T-helper 2 cell treated with Interferon-gamma antibody and Interleukin-4, amounts not matched to agents 5 μg/mL and 100 μg/mL, for 36 hours (primary cell): ENCODE results near the gene RBMS3.

Experiments used
- DNase-seq: peaks from one replicate; pipeline ENCODE4 v3.0.0; 2021; ENCODE audit warnings: low spot score
- H3K27ac Mint-ChIP-seq: one replicate; pipeline ENCODE4 v1.8.0; 2021; ENCODE audit warnings: mild to moderate bottlenecking, mixed read lengths
- H3K27me3 Mint-ChIP-seq: one replicate; pipeline ENCODE4 v1.8.0; 2021; ENCODE audit warnings: low read depth, mixed read lengths
- H3K36me3 Mint-ChIP-seq: one replicate; pipeline ENCODE4 v1.8.0; 2021; ENCODE audit warnings: low read depth, mixed read lengths
- H3K4me1 Mint-ChIP-seq: one replicate; pipeline ENCODE4 v1.8.0; 2021; ENCODE audit warnings: low read depth, mixed read lengths
- H3K4me3 Mint-ChIP-seq: one replicate; pipeline ENCODE4 v1.8.0; 2022; ENCODE audit warnings: mild to moderate bottlenecking, moderate library complexity, mixed read lengths
- H3K9me3 Mint-ChIP-seq: one replicate; pipeline ENCODE4 v1.8.0; 2021; ENCODE audit warnings: mixed read lengths

The RBMS3 gene

GRCh38 chr3:29481249-29481648 is 200.4 kb downstream of the RBMS3 start:
- Mint-ChIP-seq H3K4me1 (no peaks in the 10 kb centered on the region), H3K36me3 (no peaks in the 10 kb centered on the region), H3K9me3 (no peaks in the 10 kb centered on the region), H3K27me3 (no peaks in the 10 kb centered on the region), H3K27ac (no peak overlapping the region), H3K4me3 (no peak overlapping the region)
- no peak for DNase-seq

DNA sequence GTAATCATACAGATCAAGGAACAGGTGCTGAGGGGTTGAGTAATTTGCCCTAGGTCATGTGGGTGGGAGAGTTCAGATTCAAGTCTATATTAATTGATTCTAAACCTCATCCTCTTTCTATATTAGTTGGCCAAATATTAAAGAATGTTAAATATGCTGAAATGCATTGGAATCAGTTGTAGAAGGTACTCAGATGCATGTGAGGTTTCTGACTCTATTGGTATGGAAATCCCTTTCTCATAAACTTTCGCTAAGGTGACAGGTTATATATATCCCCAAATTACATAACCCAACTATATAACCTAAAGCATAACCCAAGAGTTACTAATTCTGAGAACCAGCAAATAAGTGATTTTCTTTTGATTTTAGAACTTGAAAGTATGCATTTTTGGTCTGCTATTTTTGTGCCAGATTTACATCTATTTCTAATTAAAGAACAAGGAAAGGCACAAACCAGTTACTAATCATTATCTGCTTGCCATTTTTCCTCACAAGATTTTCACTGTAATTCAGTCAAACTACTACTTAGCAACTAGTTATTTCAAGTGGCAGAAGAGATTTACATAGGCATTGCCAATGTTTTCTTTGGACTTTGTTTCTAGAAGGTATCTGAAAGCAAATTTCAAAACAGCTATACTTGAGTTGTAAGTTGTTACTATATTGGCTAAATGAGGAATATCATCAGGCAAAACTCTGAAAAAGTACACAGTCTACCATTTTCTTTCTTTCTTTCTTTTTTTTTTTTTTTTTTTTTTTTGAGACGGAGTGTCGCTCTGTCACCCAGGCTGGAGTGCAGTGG is 201.3 kb downstream of the RBMS3 start:
- no peak for DNase-seq
- Mint-ChIP-seq H3K4me1 (no peaks in the 10 kb centered on the region), H3K4me3 (no peak overlapping the region), H3K27me3 (no peaks in the 10 kb centered on the region), H3K27ac (no peak overlapping the region), H3K36me3 (no peaks in the 10 kb centered on the region), H3K9me3 (no peaks in the 10 kb centered on the region)

DNA sequence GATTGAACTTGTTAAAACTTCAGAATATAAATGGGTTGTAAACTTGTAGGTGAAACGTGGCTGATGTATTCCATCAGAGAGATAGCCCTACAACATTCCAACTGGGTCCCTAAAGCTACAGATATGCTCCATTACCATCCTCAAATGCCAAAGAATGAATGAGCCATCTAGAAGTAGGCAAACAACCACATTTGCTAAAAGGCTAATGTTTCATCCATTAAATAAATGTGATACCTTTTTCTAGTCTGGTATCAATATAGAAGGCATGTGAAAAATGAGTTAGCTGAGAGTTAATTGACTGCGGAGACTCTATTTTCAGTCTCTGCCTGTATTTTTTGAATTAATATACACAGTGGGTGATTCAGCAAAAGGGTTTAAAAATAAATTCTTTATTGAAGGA is 203.8 kb downstream of the RBMS3 start:
- H3K27ac Mint-ChIP-seq: no peak overlapping the region
- no peaks in the 10 kb centered on the region for H3K36me3 Mint-ChIP-seq
- H3K4me3 Mint-ChIP-seq: no peak overlapping the region
- no peaks in the 10 kb centered on the region for H3K9me3 Mint-ChIP-seq
- H3K27me3 Mint-ChIP-seq: no peaks in the 10 kb centered on the region
- H3K4me1 Mint-ChIP-seq: no peaks in the 10 kb centered on the region
- no peak for DNase-seq

DNA sequence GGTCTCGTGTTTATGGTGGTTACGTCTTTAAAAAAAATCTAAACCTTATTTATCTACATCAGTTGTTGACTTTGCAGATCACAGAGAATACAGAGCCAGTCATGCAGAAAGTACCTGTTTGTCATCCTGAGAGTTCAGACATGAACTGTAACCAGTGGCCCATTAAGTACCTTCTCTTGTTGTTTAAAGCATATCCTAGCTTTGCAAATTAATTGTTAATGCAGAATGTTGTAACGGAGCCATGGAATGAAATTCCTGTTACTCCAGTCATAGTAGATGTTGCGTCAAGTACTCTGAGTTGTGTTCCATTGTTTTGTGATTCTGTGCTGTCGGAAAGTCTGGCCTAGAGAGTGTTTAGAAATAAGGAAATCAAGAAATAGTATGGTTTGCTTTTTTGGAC is 205.2 kb downstream of the RBMS3 start:
- Mint-ChIP-seq H3K4me3 (no peak overlapping the region), H3K36me3 (no peaks in the 10 kb centered on the region), H3K4me1 (no peaks in the 10 kb centered on the region), H3K9me3 (no peaks in the 10 kb centered on the region), H3K27ac (no peak overlapping the region), H3K27me3 (no peaks in the 10 kb centered on the region)
- DNase-seq: no peak

- no peak overlapping the region for H3K27ac Mint-ChIP-seq
- no peak for DNase-seq
- H3K4me1 Mint-ChIP-seq: no peaks in the 10 kb centered on the region
- H3K4me3 Mint-ChIP-seq: no peak overlapping the region
- no peaks in the 10 kb centered on the region for H3K27me3 Mint-ChIP-seq
- no peaks in the 10 kb centered on the region for H3K9me3 Mint-ChIP-seq
- no peaks in the 10 kb centered on the region for H3K36me3 Mint-ChIP-seq
Observed at GRCh38 chr3:29486917-29487316, 206.0 kb downstream of the RBMS3 start.

DNA sequence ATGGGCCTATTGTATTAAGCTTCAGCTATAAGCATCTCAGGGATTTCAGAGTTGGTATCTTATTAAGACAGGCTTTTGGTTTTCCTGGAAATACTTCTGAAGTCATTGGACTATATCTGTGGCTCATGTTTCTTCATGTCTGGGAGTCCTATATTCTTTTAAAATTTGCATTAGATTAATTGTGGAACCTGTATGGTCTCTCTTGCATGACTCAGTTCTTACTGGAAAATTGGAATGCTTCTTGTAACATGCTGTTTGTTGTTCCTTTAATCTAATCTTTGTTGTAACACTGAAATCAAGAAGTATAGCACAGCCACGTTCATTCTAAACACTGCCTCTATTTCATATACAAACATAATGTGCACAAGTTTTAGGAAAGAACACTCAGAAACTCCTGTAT is 208.1 kb downstream of the RBMS3 start:
- no peaks in the 10 kb centered on the region for H3K9me3 Mint-ChIP-seq
- no peak overlapping the region for H3K4me3 Mint-ChIP-seq
- H3K27ac Mint-ChIP-seq: no peak overlapping the region
- H3K4me1 Mint-ChIP-seq: no peaks in the 10 kb centered on the region
- H3K36me3 Mint-ChIP-seq: no peaks in the 10 kb centered on the region
- no peaks in the 10 kb centered on the region for H3K27me3 Mint-ChIP-seq
- DNase-seq: no peak

DNA sequence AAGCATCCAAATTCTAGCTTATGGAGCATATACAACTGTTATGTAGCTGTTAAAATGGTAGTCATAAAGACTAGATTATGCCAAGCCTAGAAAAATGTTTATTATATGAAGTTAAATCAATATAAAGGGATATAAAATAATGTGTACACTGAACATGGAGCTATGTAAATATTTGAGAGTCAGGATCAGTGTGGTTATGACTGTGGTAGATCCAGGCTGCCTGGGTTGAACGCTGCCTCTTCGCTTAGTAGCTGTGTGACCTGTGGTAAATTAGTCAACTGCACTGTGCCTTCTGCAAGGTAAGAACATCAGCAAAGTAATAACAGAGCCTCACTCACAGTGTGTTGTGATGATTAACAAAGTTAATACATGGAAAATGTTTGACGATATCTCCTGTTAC is 212.2 kb downstream of the RBMS3 start:
- H3K9me3 Mint-ChIP-seq: no peaks in the 10 kb centered on the region
- no peaks in the 10 kb centered on the region for H3K4me1 Mint-ChIP-seq
- DNase-seq: no peak
- H3K4me3 Mint-ChIP-seq: no peak overlapping the region
- no peak overlapping the region for H3K27ac Mint-ChIP-seq
- no peaks in the 10 kb centered on the region for H3K36me3 Mint-ChIP-seq
- H3K27me3 Mint-ChIP-seq: no peaks in the 10 kb centered on the region

DNA sequence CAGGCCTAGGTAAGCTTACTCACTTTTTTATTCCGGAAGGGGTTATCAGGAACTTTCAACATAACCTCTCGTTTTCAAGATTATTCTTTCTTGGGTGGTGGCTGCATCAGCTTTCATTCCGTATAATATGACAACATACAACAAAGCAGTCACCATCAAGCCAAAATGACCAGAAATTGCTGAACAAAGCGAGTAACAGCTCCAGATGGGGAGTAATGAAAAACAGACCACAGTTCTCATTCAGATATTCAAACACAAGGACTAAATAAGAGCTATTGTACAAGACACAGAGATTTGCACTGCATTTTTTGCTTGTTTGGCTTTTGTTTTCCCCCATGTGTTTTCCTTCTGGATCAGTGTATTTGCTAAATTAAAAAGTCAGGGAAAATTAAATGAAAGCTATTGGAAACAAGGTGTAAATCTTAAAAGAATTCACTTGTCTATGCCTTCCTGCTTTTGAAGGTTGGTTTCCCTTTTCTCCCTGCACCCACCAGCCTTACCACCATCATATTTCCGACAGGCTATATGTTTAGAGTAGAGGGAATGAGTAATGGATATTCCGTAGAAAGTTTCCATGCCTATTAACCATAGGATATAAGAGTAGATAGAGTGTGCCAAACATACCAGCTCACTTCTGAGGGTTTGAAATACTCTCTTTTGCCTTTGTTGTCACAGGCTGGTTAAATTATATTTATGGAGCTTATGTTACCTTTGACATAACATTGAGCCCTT is 213.6 kb downstream of the RBMS3 start:
- H3K27ac Mint-ChIP-seq: no peak overlapping the region
- H3K27me3 Mint-ChIP-seq: no peaks in the 10 kb centered on the region
- no peaks in the 10 kb centered on the region for H3K9me3 Mint-ChIP-seq
- H3K4me1 Mint-ChIP-seq: no peaks in the 10 kb centered on the region
- no peak for DNase-seq
- H3K4me3 Mint-ChIP-seq: no peak overlapping the region
- no peaks in the 10 kb centered on the region for H3K36me3 Mint-ChIP-seq

GRCh38 chr3:29497282-29497681 is 216.4 kb downstream of the RBMS3 start:
- Mint-ChIP-seq H3K27me3 (no peaks in the 10 kb centered on the region), H3K9me3 (no peaks in the 10 kb centered on the region), H3K27ac (no peak overlapping the region), H3K4me3 (no peak overlapping the region), H3K4me1 (no peaks in the 10 kb centered on the region), H3K36me3 (no peaks in the 10 kb centered on the region)
- DNase-seq: no peak

- H3K4me1 Mint-ChIP-seq: no peaks in the 10 kb centered on the region
- DNase-seq: no peak
- H3K36me3 Mint-ChIP-seq: no peaks in the 10 kb centered on the region
- no peaks in the 10 kb centered on the region for H3K27me3 Mint-ChIP-seq
- no peaks in the 10 kb centered on the region for H3K9me3 Mint-ChIP-seq
- H3K27ac Mint-ChIP-seq: no peak overlapping the region
- H3K4me3 Mint-ChIP-seq: no peak overlapping the region
Observed at GRCh38 chr3:29502771-29503170, 221.9 kb downstream of the RBMS3 start.

DNA sequence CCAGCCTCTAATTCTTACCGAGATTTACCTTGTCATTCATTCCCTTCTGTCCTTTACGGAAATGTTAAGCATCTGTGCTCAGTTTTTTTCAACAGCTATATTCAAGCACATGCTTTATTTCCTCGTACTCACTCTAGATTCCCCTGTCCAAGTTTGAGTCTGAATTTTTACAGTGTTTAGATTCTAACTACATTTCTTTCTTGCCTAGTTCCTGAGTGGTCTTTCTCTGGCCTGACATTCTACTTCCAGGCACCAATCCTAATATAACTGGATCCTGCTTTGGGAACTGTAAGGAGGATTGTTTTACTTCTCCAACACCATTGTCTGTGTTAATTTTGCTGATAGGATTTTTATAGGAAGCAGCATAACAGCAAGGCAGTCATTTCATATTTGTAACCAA is 222.4 kb downstream of the RBMS3 start:
- no peaks in the 10 kb centered on the region for H3K9me3 Mint-ChIP-seq
- H3K4me1 Mint-ChIP-seq: no peaks in the 10 kb centered on the region
- no peak overlapping the region for H3K27ac Mint-ChIP-seq
- H3K4me3 Mint-ChIP-seq: no peak overlapping the region
- H3K27me3 Mint-ChIP-seq: no peaks in the 10 kb centered on the region
- DNase-seq: no peak
- no peaks in the 10 kb centered on the region for H3K36me3 Mint-ChIP-seq

DNA sequence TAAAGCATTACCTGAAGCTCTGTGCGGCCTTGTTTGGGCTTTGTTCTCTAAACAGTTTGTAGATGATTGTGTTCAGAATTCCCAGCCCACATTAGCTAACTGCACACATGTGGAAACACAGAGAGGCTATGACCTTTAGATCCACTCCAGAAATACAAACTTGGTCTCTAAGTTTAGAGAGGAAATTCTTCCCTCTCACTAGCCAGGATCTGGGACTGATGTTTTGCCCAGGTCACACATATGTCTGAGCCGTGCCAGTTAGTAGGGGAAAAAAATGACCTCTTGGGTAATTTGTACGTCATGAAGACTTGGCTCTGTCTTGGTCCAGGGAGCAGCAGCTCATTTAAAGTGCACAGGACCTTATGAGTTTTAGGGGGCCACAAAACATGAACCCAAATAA is 223.1 kb downstream of the RBMS3 start:
- no peaks in the 10 kb centered on the region for H3K27me3 Mint-ChIP-seq
- no peaks in the 10 kb centered on the region for H3K9me3 Mint-ChIP-seq
- H3K4me1 Mint-ChIP-seq: no peaks in the 10 kb centered on the region
- no peak overlapping the region for H3K4me3 Mint-ChIP-seq
- H3K36me3 Mint-ChIP-seq: no peaks in the 10 kb centered on the region
- no peak overlapping the region for H3K27ac Mint-ChIP-seq
- no peak for DNase-seq

DNA sequence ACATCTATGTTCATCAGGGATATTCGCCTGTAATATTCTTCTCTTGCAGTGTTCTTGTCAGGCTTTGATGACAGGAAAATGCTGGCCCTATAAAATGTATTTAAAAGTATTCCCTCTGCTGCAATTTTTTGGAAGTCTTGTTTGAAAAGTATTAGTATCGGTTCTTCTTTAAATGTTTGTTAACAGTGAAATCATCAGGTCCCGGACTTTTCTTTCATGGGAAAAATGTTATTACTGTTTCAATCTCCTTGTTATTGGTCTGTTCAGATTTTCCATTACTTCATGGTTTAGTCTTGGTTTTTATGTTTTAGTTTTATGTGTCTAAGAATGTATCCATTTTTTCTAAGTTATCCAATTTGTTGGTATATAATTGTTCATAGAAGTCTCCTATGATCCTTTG is 225.6 kb downstream of the RBMS3 start:
- Mint-ChIP-seq H3K36me3 (no peaks in the 10 kb centered on the region), H3K9me3 (no peaks in the 10 kb centered on the region), H3K27me3 (no peaks in the 10 kb centered on the region), H3K27ac (no peak overlapping the region), H3K4me3 (no peak overlapping the region), H3K4me1 (no peaks in the 10 kb centered on the region)
- DNase-seq: no peak

DNA sequence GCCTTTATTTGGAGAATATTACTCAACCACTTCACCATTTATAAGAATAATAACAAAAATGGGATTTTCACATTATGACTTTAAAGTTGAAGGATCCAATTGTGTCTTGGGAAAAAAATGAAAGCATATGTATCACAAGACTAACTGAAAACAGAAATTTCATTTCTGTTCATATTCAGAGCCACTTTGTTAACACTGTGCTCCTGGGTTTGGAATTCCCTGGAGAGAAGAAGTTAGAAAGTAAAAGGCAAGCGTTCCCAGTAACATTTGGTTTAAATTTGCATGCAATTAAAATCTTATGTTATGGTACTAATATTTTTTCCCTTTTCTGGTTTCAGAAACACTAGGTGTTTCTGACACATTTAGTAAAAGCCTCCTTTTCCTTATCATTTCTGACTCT is 230.8 kb downstream of the RBMS3 start:
- H3K4me1 Mint-ChIP-seq: peaks cover 1% of the 10 kb centered on the region
- H3K36me3 Mint-ChIP-seq: no peaks in the 10 kb centered on the region
- H3K4me3 Mint-ChIP-seq: no peak overlapping the region
- no peaks in the 10 kb centered on the region for H3K9me3 Mint-ChIP-seq
- H3K27ac Mint-ChIP-seq: no peak overlapping the region
- DNase-seq: no peak
- H3K27me3 Mint-ChIP-seq: no peaks in the 10 kb centered on the region

- H3K4me3 Mint-ChIP-seq: no peak overlapping the region
- DNase-seq: no peak
- H3K27ac Mint-ChIP-seq: no peak overlapping the region
- no peaks in the 10 kb centered on the region for H3K27me3 Mint-ChIP-seq
- no peaks in the 10 kb centered on the region for H3K9me3 Mint-ChIP-seq
- H3K4me1 Mint-ChIP-seq: peaks cover 1% of the 10 kb centered on the region
- H3K36me3 Mint-ChIP-seq: no peaks in the 10 kb centered on the region
Observed at GRCh38 chr3:29512641-29513040, 231.8 kb downstream of the RBMS3 start.
